HG03159 (cell line): Measurements from ENCODE around the gene UFSP2.
A peak's percentile ranks its signal among the peaks of the same experiment; 100 is the strongest.

Experiments
- ATAC-seq: cut with Tn5 transposase; IDR thresholded peaks from one replicate; pipeline ENCODE4 v1.9.1; 2021; ENCODE audit warnings: mild to moderate bottlenecking, moderate library complexity; ENCODE audit not compliant: unreplicated experiment

The UFSP2 gene

DNA sequence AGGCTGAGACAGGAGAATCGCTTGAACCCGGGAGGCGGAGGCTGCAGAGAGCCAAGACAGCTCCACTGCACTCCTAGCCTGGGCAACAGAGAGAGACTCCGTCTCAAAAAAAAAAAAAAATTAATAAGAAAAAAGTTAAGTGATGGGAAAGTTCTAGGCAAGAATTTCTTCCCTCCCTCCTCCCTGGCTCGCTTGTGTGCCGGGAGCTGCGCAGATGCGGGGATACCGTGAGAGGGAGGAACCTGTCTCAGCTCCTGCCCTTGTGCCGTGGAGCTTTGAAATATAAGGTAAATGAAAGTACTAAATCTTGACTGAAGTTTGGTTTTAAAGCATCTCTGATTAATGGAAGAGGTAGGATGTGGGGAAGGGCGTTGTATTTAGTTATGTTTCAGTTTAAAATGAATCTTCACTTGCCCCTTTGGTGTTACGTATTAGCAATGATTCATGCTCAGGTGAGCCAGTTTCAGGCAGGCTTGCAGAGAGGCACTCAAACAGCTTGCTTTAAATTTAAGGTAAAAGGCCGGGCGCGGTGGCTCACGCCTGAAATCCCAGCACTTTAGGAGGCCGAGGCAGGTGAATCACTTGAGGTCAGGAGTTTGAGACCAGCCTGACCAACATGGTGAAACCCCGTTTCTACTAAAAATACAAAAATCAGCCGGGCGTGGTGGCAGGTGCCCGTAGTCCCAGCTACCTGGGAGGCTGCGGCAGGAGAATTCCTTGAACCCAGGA, 1.4 kb upstream of the UFSP2 start:
- ATAC-seq: no peak

DNA sequence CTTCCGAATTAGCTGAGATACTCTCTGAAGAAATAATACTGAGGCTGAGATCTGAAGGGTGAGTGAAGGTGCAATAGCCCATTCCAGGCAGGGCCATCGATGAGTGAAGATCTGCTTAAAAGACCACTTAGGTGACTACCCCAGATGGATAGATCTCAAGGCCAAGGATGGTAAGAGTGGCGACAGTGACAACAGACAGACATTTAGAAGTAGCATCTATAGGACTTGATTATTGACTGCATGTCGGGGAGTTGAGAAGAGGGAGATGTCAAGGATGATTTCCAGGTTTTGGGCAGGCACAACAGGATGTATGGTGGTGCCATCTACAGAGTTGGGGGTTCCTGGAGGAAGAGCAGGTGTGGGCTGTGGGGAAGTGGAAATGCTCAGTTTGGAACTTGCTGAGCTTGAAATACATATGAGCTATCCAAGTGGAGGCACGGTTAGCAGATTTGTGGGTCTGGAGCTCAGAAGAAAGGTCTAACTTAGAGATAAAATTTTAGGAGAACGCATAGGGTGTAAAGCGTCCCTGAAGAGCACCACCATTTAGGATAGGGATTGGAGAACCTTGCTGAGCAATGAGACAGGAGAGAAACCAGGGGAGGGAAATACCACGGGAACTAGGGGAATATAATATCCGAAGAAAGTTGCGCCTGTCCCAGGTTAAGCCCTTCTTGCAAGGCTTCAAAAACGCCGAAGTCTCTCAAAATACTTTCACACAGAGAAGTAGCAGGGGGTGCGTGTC, 688 bp downstream of the UFSP2 start:
- ATAC-seq: peak; percentile 2

DNA sequence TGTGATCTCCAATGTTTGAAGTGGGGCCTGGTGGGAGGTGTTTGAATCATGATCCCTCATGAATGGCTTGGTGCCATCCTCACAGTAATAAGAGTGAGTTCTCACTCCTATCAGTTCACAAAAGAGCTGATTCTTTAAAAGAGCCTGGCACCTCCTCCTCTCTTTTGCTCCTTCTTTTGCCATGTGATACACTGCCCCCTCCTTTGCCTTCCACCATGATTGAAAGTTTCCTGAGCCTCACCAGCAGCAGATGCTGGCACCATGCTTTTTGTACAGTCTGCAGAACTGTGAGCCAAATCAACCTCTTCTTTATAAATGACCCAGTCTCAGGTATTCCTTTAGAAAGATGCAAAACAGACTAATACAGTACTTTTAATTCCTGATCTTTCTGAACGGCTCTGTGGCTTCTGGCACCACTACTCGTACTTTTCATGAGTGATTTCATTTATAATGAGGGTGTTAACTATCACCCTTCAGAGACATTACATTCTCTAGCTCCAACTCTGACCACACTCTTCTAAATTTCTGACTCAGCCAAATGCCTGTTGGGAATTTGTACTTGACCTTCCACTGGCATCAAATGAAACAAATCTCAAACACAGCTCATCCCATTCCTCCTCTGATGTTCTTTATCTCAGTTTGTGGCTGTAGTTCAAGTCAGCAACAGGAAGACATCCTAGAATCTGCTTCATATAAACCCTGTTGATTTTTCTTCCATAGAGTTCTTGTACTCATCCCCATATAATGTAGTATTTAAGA, 4.2 kb downstream of the UFSP2 start:
- no peak for ATAC-seq

DNA sequence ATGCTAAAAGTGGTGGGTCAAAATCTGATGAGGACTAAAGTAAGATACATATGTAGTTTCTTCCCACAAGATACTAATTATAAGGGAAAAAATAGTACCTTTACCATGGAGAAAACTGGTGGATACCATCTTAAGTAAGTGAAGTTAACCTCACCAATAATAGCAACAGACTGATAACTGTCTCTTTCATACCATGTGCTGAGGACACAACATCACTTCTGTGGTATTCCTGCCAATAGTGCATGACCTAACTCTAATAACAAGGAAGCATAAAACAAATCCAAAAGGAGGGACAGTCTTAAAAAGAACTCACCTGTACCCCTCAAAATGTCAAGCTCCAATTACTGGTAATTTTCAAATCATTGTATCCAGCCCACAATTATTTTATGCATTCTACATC, 8.8 kb downstream of the UFSP2 start:
- no peak for ATAC-seq

DNA sequence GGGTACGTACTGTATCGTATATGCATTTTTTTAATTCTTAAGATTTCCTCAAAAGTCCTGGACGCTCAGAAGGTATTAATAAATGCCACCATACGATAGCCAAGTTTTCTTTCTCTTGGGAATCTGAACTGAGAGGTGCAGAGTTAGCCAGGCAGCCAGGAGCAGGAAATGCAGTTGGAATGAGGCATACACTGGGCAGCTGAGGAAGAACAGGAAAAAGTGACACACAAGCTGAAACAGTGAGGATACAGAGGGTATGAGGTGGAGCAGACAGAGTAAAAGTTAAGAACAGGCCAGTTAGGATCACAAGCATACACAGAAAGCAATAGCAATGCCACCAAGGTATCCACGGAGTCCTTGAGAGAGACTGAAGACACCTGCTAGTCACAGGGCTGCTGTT, 13.4 kb downstream of the UFSP2 start:
- no peak for ATAC-seq

DNA sequence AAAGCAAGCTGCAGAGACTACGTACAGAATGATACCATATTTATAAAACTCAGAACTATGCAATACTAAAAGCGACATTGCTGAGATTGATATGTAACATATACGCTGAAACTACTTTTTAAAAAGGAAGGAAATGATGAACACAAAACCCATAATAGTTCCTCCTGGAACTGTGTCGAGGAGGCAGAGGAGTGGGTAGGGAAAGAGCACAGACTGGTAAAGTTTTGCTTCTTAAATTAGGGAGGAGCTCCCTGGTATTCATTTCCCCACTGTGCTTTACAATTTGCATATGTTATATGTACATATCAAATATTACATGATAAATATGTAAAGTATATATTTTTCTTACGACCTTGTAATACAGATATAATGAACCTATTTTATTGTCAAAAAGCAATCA, 13.9 kb downstream of the UFSP2 start:
- no peak for ATAC-seq

DNA sequence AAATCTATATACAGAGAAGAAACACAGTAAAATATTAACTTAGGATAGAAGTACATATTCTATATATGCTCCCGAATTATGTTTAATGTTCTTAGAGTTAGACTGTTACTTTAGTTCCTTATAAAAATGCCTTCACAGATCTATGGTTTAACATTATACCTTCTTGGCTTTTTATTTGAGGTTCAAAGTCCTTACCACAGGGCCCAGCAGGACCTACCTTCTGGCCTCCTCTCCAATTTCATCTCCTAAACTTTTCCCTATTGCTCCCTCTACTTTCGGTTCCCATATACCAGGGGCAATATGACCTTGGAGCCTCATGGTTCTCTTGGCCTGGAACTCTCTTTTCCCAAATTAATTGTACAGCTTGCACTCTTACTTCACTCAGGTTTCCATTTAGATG, 17.3 kb downstream of the UFSP2 start:
- ATAC-seq: no peak

DNA sequence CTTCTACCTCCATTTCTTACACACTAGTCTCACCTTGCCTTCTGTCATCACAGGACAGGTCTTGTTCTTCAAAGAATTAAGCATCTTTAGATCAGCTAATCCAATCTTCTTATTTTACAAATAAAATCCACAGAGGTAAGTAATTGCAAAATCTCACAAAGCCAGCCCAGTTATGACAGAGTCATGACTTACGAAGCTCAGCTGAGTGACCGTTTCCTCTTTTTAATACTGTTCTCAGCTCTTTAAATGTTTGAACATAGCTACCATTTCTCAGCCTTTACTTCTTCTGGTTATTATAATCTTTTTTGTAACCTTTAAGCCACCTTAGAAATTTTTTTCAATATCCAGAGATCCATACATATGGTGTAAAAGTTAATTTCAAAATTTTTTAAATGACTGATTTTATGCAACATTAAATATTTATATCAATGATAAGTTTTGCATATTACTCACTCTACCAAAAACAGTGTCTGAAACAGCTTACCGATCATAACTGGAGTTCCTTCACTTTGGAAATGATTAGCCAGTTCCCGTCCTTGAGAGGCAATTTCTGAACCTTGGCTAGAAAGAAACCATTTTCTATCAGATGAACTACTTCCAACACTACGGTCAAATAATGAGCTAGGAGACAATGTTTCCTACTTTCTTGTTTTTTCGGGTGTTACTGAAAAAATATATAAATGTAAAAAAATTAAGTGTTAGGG, 20.3 kb downstream of the UFSP2 start:
- ATAC-seq: peak; percentile 78

DNA sequence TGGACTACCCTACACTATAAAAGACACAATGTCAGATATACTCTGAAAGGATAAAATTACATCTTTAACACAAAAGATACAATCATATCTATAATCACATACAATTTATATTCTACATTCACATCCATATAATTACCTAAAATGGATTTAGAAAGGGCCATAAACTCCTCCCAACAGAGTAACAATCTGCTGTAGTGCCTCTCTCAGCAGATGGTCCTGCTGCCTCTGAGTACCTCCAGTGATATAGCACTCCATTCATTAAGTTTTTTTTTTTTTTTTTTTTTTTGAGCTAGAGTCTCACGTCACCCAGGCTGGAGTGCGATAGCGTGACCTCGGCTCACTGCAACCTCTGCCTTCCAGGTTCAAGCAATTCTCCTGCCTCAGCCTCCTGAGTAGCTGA, 21.7 kb downstream of the UFSP2 start:
- ATAC-seq: no peak

DNA sequence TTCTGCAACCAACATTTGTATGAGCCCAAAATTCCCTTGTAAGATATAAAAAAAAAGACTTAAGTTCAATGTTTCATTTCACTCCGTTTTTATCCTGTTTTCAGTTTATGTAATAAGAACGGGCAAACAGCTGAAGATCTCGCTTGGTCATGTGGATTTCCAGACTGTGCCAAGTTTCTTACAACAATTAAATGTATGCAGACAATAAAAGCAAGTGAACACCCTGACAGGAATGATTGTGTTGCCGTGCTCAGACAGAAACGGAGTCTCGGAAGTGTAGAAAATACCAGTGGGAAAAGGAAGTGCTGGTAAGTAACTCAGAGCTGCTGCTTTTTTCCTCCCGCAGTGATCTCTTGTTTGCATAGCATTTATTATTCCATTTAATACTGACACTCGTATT, 26.3 kb downstream of the UFSP2 start:
- ATAC-seq: no peak

DNA sequence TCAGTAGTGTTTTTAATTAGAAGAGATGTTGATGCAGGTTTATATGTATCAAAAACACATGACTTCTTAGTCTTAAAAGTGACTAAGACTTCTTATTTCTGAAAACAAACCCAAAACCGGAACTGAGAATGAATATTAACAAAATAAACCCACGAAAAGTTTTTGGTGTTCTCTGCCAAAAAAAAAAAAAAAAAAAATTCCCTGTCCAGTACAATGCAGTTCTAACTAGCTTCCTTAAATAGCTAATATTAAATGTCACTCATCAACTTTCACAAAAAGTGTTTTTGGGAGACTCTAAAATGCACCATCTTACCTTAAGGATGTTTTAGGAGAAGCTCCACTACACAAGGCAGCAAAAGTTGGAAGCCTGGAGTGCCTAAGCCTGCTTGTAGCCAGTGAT, 27.1 kb downstream of the UFSP2 start:
- ATAC-seq: no peak

DNA sequence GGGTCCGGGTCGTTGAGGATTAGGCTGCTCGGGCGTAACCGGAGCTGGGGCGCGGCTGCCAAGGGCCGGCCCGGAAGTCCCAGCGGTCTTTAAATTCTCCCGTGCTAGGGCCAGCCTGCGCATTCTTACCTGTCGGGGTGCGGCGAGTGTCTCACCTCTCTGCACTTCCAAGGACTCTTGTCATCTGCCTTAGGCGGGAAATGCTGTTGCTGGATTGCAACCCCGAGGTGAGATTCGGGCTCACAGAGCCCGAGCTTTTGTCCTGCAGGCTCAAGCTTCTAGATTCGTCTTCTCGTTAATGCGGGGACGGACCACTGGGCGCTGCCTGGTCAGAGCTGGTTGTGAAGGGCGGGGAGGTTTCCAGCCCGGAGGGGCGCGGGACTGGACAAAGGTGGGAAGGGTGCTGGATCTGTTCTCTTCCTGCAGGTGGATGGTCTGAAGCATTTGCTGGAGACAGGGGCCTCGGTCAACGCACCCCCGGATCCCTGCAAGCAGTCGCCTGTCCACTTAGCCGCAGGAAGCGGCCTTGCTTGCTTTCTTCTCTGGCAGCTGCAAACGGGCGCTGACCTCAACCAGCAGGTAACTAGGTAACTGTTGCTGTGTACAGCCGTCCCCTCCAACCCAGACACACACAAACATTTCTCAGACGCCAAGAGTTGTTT, 28.9 kb downstream of the UFSP2 start, which contains the start of gene ANKRD37:
Gene ANKRD37 (plus strand): TSS at position 118 of the 662 bp plus-strand sequence. CDS start 83 bp downstream, at position 201.
- no peak for ATAC-seq

DNA sequence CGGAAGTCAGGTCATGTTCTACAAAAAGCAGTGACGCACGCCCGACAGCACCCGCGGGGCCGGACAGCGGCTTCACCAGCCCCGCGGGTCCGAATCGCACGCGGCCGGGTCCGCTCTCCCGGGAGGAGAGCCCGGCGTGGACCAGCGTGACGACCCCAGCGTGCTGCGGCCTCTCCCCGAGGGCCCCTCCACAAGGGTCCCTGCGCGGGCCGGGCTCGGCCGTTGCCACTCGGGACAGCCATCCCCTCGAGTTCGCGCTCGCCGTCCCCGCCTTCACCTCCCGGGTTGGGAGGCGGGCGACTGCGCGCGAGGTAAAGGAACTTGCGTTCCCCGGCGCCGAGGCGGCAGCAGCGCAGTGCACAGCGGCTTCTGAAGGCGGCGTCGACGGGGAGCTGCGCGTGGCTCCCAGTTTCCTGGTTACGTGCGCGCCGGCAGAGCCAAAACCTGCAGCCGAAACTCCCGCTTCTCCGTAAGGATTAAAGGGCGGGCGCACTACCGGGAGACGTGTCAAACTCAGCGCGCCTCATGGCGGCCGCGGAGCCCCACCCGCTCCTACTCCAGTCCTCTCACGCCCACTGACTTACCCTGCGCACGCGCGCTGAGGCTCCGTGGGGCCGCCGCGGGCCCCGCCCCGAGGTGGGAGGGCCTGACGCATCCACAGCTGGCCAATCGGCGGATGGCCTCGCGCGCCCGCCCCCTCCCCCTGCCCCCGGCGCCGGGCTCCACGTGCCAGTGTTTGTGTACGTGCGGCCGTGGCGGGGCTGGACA, 29.6 kb downstream of the UFSP2 start:
- ATAC-seq: peak; percentile 74

DNA sequence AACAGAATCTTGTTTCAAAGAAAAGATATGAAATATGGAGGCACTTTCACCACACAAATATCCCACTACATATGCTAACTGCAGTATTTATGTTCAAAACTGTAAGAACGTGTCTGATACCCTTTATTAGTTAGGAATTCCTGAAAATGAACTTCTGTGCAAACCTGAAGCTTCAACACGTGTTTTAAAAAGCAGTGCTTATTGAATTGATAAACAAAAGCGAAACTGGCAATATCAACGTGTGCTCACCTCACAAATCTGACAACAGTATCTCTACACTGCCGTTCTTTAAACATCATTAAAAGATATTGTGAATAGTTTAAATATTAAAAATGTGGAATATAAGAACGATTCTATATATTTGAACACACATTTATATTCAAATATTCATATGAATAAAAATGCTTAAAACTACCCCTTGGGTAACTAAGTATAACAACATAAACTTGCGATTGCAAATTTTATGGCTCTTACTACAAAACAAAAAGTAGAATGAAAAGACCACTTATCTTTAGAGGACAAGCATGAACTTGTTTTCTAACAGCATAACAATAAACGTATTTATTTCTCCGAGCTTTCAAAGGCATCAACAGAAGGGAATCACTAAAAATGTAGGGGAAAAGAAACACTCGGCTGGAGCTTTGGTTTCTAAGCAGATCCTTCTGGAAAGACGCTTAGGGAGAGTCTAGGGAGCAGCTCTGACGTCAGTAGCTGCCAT, 30.4 kb downstream of the UFSP2 start, which contains the start of gene LRP2BP:
Gene LRP2BP (minus strand): TSS at position 687 of the 718 bp plus-strand sequence. CDS start 17,738 bp downstream, outside the sequence.
- ATAC-seq: no peak

DNA sequence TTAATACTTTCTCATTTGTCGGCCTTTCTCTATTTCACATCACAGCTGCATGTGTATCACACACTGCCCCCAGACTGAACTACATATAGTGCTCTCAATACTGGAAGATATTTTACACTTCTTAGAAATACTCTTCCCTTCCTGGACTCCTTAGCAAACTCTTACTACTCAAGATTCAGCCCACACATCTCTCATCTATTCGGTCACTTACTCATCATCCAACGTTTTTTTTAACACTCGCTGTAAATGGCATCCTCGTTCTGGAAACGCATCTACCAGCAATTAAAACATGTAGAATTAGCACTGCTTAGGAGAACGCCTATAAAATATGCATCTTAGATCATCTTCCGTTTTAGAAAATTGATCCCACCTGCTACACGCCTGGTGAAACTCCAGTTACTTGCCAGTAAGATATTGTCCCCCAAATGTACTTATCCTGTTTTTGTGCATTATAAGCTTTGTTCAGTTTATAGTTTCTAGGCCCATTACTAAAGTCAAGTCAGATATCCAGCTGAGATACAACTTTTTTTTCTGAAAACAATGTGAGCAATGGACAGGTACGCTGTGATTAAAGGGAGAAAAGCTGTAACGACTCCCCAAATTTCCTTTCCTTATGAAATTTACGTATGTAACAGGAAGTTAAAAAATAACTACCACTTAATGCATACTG, 31.1 kb downstream of the UFSP2 start:
- no peak for ATAC-seq

DNA sequence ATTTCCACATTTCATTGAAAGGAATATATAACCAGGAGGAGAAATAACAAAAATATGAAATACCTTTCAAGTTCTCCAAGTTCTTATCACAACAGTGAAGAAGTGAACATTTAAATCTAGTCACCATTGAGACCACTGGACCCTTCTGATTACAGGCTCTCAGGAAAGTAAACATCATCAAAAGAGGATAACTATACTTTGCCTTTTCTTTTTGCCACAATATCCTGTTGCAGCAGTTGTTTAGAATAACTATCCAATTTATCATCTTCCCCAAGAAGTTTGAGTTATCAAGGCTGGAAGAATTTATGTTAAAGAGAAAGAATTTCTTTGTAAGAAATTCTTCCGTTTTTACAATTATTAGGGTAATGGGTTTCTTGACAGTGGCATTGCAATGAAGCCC, 33.6 kb downstream of the UFSP2 start:
- ATAC-seq: no peak

DNA sequence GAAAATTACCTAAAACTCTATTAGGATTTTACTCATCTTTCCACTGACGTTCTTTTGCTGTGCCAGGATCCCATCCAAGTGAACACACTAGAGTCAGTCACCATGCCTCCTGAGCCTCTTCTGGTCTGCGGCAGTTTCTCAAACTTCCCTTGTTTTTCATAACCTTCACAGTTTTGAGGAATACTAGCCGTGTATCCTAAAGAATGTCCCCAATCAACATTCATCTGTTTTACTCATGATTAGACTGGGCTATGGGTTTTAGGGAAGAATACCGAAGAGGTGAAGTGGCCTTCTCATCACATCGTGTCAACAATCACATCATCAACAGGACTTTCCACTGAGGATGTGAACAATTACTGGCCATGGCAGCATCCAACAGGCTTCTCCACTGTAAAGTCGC, 34.8 kb downstream of the UFSP2 start:
- no peak for ATAC-seq

DNA sequence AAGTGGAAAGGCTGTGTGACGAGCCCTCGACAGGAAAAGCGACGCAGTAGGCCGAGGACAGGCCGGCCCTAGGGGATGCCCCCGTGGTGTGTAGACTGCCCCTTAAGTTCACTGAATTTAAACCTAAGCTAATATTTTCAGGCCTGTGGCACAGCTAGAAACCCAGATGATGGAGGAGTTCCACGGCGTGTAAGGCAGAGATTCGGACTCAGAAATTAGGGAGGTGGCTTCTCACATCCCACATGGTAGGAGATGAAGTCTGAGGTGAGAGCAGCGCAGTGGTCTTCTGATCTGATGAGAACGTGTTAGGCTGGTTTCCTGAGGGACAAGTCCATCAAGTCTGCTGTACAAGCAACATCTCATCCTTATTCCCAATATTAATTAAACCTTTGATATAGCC, 37.8 kb downstream of the UFSP2 start:
- ATAC-seq: no peak
